B cell (primary cell): ENCODE results near the gene LUZP1.

Experiments used
- EZH2 ChIP-seq: IDR thresholded peaks from 2 replicates; pipeline ENCODE4 v1.6.1; 2012; ENCODE audit warnings: borderline replicate concordance, low read depth, mild to moderate bottlenecking, moderate library complexity, low read length; ENCODE audit not compliant: insufficient read depth, poor library complexity, severe bottlenecking
- TF ChIP-seq, protein P1 (sequence below): fragments of 200-600 bp; IDR thresholded peaks from one replicate; pipeline ENCODE4 v1.8.0; 2022; ENCODE audit warnings: antibody characterized with exemption, mild to moderate bottlenecking

DNA sequence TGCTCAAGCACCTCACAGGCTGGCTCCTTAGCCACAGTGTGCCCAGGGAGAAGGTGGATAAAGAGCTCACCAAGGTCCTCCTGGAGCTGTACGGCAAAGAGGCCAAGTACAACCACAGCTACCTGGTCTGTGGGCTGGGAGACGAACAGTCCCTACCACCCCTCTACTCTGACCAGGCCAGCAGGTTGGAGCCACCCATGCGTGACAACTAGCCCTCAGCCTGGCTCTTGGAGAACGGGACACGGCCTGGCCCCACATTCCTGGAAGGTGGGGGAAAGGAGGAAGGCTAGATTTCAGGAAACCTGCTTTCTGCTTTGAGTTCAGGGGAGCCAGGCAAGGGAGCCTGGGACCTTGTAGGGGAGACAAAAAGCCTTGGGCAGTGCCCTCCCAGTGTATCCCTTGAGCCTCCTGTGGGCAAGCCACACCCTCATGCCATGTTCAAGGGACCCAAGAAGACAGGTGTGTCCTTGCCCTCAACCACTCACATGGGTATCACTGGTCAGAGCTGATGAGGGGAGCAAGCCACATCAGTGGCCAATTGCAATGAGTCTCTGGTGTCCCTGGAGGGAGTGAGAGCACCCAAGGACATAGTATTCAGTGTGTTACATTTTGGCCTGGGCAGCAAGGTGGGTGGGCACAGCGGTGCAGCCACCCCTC lies 27.6 kb downstream of the LUZP1 start:
- TF ChIP-seq, protein P1, sequence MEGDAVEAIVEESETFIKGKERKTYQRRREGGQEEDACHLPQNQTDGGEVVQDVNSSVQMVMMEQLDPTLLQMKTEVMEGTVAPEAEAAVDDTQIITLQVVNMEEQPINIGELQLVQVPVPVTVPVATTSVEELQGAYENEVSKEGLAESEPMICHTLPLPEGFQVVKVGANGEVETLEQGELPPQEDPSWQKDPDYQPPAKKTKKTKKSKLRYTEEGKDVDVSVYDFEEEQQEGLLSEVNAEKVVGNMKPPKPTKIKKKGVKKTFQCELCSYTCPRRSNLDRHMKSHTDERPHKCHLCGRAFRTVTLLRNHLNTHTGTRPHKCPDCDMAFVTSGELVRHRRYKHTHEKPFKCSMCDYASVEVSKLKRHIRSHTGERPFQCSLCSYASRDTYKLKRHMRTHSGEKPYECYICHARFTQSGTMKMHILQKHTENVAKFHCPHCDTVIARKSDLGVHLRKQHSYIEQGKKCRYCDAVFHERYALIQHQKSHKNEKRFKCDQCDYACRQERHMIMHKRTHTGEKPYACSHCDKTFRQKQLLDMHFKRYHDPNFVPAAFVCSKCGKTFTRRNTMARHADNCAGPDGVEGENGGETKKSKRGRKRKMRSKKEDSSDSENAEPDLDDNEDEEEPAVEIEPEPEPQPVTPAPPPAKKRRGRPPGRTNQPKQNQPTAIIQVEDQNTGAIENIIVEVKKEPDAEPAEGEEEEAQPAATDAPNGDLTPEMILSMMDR: no peak
- no peak for TF ChIP-seq EZH2
